ENCODE measurements around the gene ZC3H10. TPM values are rescaled to one million over a fixed set of nuclear protein-coding genes. Genes with fewer than 3 reads are reported as not detected.
"Not testable (repeated sequence)": the region's sequence is repeated elsewhere in the genome, so short reads cannot be mapped to it uniquely, and the experiment has no call there.

ZC3H10 gene
- total and polyA plus RNA-seq, 2 donors (not counting 3 experiments of a cell fraction or from before 2014, with no cell fraction given): 2.6 to 10.1 TPM

GRCh38 chr12:56116267-56117081 lies 1.6 kb upstream of the ZC3H10 start, which contains the start of gene RPL41:
TSS of gene RPL41 (plus strand) at chr12:56116633.
- H3K9me3 ChIP-seq (replicated peaks; ENCODE audit: control insufficient read depth, insufficient read depth, low read length): no peaks in the 10 kb centered on the region
- ChIA-PET POLR2A (interaction anchor here (0.6 to 4.0 kb wide), 4 partner anchors 12 to 143 kb away, joined by 3 to 37 read pairs (median 12); partner anchors contain the start of genes PA2G4, RAB5B and SMARCC2), CTCF (interaction anchor here (1.4 to 11.9 kb wide), 4 partner anchors 12 to 72 kb away, joined by 3 to 236 read pairs (median 18); partner anchors contain the start of genes PA2G4 and SMARCC2)
- dilution Hi-C loops (cut with MboI; ENCODE audit: extremely low pct_ligation_motif_present, low sequenced_read_pairs) (no loop called here), intact Hi-C loops (cut with micrococcal nuclease) (loop anchor here (1.0 kb wide), 3 partner anchors 12 to 69 kb away; partner anchors contain the start of gene PA2G4)
- H3K79me2 ChIP-seq (ENCODE audit: control insufficient read depth, insufficient read depth, low read length): peaks cover 24% of the 10 kb centered on the region
- TF ChIP-seq CTCF (IDR thresholded peaks at IDR 0.05; ENCODE audit: extremely low read depth in 1 of 2, insufficient read depth in 1 of 2, low read depth in 1 of 2, low read length in 2 of 2) (no peak), POLR2AphosphoS5 (IDR thresholded peaks at IDR 0.05; ENCODE audit: insufficient read depth, low read depth, low read length) (peak; percentile 100), JUN (IDR thresholded peaks at IDR 0.05; ENCODE audit: borderline replicate concordance, insufficient read depth, insufficient read length, low read depth) (no peak), FOS (IDR thresholded peaks at IDR 0.05; ENCODE audit: borderline replicate concordance, insufficient read depth, low read length) (no peak), GATA2 (IDR thresholded peaks at IDR 0.05; ENCODE audit: insufficient read depth, insufficient read length, low read depth, low read length) (no peak), POLR2A (IDR thresholded peaks at IDR 0.05; ENCODE audit: low read depth, low read length) (peak; percentile 100), EZH2 (IDR thresholded peaks at IDR 0.05; ENCODE audit: borderline replicate concordance, low read depth, low read length, severe bottlenecking) (no peak), MAX (IDR thresholded peaks at IDR 0.05; ENCODE audit: insufficient read depth, insufficient read length) (no peak), MYC (IDR thresholded peaks at IDR 0.05; ENCODE audit: low read depth, low read length) (no peak)
- no peaks in the 10 kb centered on the region for H3K27me3 ChIP-seq (ENCODE audit: control insufficient read depth in 2 of 2, insufficient read depth in 2 of 2, low read length in 2 of 2)
- no peaks in the 10 kb centered on the region for H3K9me1 ChIP-seq (replicated peaks; ENCODE audit: control insufficient read depth, extremely low read depth, insufficient read depth, low read length)
- H3K4me3 ChIP-seq (replicated peaks in 1 of 3; ENCODE audit: insufficient read depth in 1 of 3, low read depth in 1 of 3, low read length in 3 of 3): peak within 1 kb of the TSS; percentile 70 to 98 (median 72)
- H3K4me2 ChIP-seq (ENCODE audit: insufficient read depth, low read length): peak within 1 kb of the TSS; percentile 66
- H3K4me1 ChIP-seq (ENCODE audit: control insufficient read depth, extremely low read depth, insufficient read depth, low read length): peaks cover 24% of the 10 kb centered on the region
- H3K9ac ChIP-seq (replicated peaks; ENCODE audit: extremely low read depth, insufficient read depth, low read length): peak within 1 kb of the TSS; percentile 95
- no peaks in the 10 kb centered on the region for H4K20me1 ChIP-seq (replicated peaks; ENCODE audit: control insufficient read depth, extremely low read depth, insufficient read depth, low read length)
- FAIRE-seq: peak; percentile 91
- DNase-seq (ENCODE audit: low read depth, low spot score): peak; percentile 96
- peaks cover 3 to 14% of the 10 kb centered on the region in 2 experiments for H3K36me3 ChIP-seq (ENCODE audit: control insufficient read depth in 2 of 2, extremely low read depth in 1 of 2, insufficient read depth in 2 of 2, low read length in 2 of 2)
- H2AFZ ChIP-seq (ENCODE audit: low read depth, low read length): peak within 1 kb of the TSS; percentile 22
- BruUV-seq (replicated peaks): TSS peak; percentile 77
- H3K27ac ChIP-seq (ENCODE audit: insufficient read depth, low read depth, low read length): peak within 1 kb of the TSS; percentile 86

GRCh38 chr12:56117082-56117706 lies 872 bp upstream of the ZC3H10 start:
- BruUV-seq (replicated peaks): TSS peak; percentile 63
- FAIRE-seq: not testable (repeated sequence)

More at GRCh38 chr12:56117082-56117706, 872 bp upstream of the ZC3H10 start:
- DNase-seq (ENCODE audit: low read depth, low spot score); H3K9me3 ChIP-seq (replicated peaks; ENCODE audit: control insufficient read depth, insufficient read depth, low read length); intact Hi-C loops (cut with micrococcal nuclease); H2AFZ ChIP-seq (ENCODE audit: low read depth, low read length); H3K9me1 ChIP-seq (replicated peaks; ENCODE audit: control insufficient read depth, extremely low read depth, insufficient read depth, low read length); H3K27me3 ChIP-seq (ENCODE audit: control insufficient read depth in 2 of 2, insufficient read depth in 2 of 2, low read length in 2 of 2); dilution Hi-C loops (cut with MboI; ENCODE audit: extremely low pct_ligation_motif_present, low sequenced_read_pairs); H4K20me1 ChIP-seq (replicated peaks; ENCODE audit: control insufficient read depth, extremely low read depth, insufficient read depth, low read length): not testable (repeated sequence)
- Histone ChIP-seq H3K79me2 (ENCODE audit: control insufficient read depth, insufficient read depth, low read length) (peaks cover 24% of the 10 kb centered on the region), H3K9ac (replicated peaks; ENCODE audit: extremely low read depth, insufficient read depth, low read length) (peak overlapping the region; percentile 95), H3K4me3 (replicated peaks in 1 of 3; ENCODE audit: insufficient read depth in 1 of 3, low read depth in 1 of 3, low read length in 3 of 3) (peak overlapping the region; percentile 70 to 98 (median 72)), H3K36me3 (ENCODE audit: control insufficient read depth in 2 of 2, extremely low read depth in 1 of 2, insufficient read depth in 2 of 2, low read length in 2 of 2) (peaks cover 0 to 15% of the 10 kb centered on the region in 2 experiments), H3K27ac (ENCODE audit: insufficient read depth, low read depth, low read length) (peak overlapping the region; percentile 86), H3K4me2 (ENCODE audit: insufficient read depth, low read length) (peak overlapping the region; percentile 66), H3K4me1 (ENCODE audit: control insufficient read depth, extremely low read depth, insufficient read depth, low read length) (peaks cover 24% of the 10 kb centered on the region)
- ChIA-PET CTCF (interaction anchor here (2.2 to 11.9 kb wide), 4 partner anchors 10 to 72 kb away, joined by 14 to 236 read pairs (median 27); partner anchors contain the start of genes ESYT1, PA2G4 and SMARCC2), POLR2A (interaction anchor here (0.7 to 4.0 kb wide), 4 partner anchors 11 to 143 kb away, joined by 3 to 37 read pairs (median 19); partner anchors contain the start of genes ESYT1, PA2G4, RAB5B and SMARCC2)

All from endothelial cell of umbilical vein (primary cell).